ENCODE measurements around the gene DLX3. TPM values are rescaled to one million over a fixed set of nuclear protein-coding genes. Genes with fewer than 3 reads are reported as not detected.
A peak's percentile ranks its signal among the peaks of the same experiment; 100 is the strongest.

The DLX3 gene
- total and polyA plus RNA-seq, 2 of the 8 experiments (the other 6 are each of a cell fraction or from before 2014, with no cell fraction given), result 0.15 to 0.20 TPM

DNA sequence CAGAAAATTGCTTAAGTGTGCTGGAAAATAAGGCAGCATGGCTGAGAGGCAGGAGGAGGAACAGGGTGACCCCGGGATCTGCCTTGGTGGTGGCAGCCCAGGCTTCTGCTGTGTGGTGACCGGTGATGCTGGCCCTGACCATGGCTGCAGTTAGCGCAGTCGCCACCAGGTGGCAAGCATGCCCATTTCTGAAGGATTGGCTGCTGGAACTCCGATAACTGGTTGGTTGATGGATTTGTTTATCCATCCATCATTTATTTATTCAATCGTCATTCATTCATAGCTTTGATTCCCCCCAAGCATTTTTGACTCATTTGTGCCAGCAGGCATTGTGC, 31.8 kb upstream of the DLX3 start (continued):
- TF ChIP-seq, protein P1, sequence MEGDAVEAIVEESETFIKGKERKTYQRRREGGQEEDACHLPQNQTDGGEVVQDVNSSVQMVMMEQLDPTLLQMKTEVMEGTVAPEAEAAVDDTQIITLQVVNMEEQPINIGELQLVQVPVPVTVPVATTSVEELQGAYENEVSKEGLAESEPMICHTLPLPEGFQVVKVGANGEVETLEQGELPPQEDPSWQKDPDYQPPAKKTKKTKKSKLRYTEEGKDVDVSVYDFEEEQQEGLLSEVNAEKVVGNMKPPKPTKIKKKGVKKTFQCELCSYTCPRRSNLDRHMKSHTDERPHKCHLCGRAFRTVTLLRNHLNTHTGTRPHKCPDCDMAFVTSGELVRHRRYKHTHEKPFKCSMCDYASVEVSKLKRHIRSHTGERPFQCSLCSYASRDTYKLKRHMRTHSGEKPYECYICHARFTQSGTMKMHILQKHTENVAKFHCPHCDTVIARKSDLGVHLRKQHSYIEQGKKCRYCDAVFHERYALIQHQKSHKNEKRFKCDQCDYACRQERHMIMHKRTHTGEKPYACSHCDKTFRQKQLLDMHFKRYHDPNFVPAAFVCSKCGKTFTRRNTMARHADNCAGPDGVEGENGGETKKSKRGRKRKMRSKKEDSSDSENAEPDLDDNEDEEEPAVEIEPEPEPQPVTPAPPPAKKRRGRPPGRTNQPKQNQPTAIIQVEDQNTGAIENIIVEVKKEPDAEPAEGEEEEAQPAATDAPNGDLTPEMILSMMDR (IDR thresholded peaks at IDR 0.05; ENCODE audit: control extremely low read depth in 1 of 3, insufficient read depth in 1 of 3, low read depth in 1 of 3, low read length in 3 of 3), result peak; percentile 94 to 98 (median 96)
- no peak for TF ChIP-seq KDM4A (IDR thresholded peaks at IDR 0.05; ENCODE audit: low read depth, low read length, severe bottlenecking)
